Epithelial cell of esophagus (primary cell): ENCODE measurements around the gene SASH3.

Source experiments
- DNase-seq: peaks from one replicate; pipeline ENCODE4 v3.0.0; 2010; ENCODE audit warnings: low read depth
- H3K4me3 ChIP-seq: 2 replicates; pipeline ENCODE4 v1.5.1; 2011; ENCODE audit warnings: mild to moderate bottlenecking, low read length, control low read depth
- CTCF ChIP-seq: IDR thresholded peaks from 2 replicates; pipeline ENCODE4 v1.5.1; 2011; ENCODE audit warnings: low read depth, mild to moderate bottlenecking, low read length, control low read depth, inconsistent platforms; ENCODE audit not compliant: insufficient read depth; ENCODE audit errors: missing control alignments

Gene SASH3

GRCh38 chrX:129784371-129784770 lies 4.6 kb downstream of the SASH3 start:
- no peak overlapping the region for H3K4me3 ChIP-seq
- no peak for DNase-seq
- TF ChIP-seq CTCF = no peak

GRCh38 chrX:129785160-129785947 lies 5.6 kb downstream of the SASH3 start:
- H3K4me3 ChIP-seq = no peak overlapping the region
- no peak for TF ChIP-seq CTCF
- no peak for DNase-seq

DNA sequence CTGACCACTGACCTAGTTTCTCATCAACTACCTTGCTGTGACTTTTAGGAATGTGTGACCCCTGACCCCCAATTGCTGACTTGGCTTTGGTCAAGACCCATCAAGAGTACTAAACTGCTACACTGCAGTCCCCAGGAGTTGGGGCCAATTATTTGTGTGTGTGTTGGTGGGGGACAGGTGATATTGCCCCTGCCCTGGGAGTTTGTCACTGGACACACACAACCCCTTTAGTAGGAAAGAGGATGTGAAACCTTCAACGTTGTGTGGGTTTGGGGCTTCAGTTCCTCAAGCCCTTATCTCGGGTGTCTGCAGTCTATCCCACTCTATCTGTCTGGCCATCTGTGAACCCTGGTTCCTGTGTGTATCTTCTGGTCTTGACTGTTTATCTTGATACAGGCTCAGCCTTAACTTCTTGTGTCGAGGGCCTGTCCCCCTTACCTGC lies 6.5 kb downstream of the SASH3 start:
- no peak for DNase-seq
- TF ChIP-seq CTCF = no peak
- no peak overlapping the region for H3K4me3 ChIP-seq

- TF ChIP-seq CTCF = no peak
- DNase-seq = no peak
Observed at GRCh38 chrX:129787336-129788055, 7.7 kb downstream of the SASH3 start.

GRCh38 chrX:129788527-129788926 lies 8.8 kb downstream of the SASH3 start:
- no peak overlapping the region for H3K4me3 ChIP-seq
- DNase-seq = no peak
- no peak for TF ChIP-seq CTCF

More at GRCh38 chrX:129787336-129788055, 7.7 kb downstream of the SASH3 start:
- H3K4me3 ChIP-seq = no peak overlapping the region

- DNase-seq = no peak
- H3K4me3 ChIP-seq = no peak overlapping the region
- no peak for TF ChIP-seq CTCF
Observed at GRCh38 chrX:129790146-129790545, 10.4 kb downstream of the SASH3 start.
